PFSK-1 (cell line): ENCODE measurements around the gene CYYR1.

Experiments
- FOXP2 ChIP-seq: optimal IDR thresholded peaks from 2 replicates; pipeline ENCODE3; 2011; ENCODE audit warnings: borderline replicate concordance, control low read depth, inconsistent platforms; ENCODE audit not compliant: insufficient read depth; ENCODE audit errors: extremely low read length, extremely low read depth
- POLR2AphosphoS5 ChIP-seq: IDR thresholded peaks from 2 replicates; pipeline ENCODE4 v1.6.1; 2012; ENCODE audit warnings: low read depth, mild to moderate bottlenecking, control low read depth, low read length, moderate library complexity
- SIN3A ChIP-seq: IDR thresholded peaks from 2 replicates; pipeline ENCODE4 v1.6.1; 2012; ENCODE audit warnings: mild to moderate bottlenecking, low read length, moderate library complexity, borderline replicate concordance; ENCODE audit not compliant: insufficient read depth
- TAF1 ChIP-seq: IDR thresholded peaks from 2 replicates; pipeline ENCODE4 v1.6.1; 2012; ENCODE audit warnings: low read length, control low read depth, borderline replicate concordance; ENCODE audit not compliant: insufficient read depth

DNA sequence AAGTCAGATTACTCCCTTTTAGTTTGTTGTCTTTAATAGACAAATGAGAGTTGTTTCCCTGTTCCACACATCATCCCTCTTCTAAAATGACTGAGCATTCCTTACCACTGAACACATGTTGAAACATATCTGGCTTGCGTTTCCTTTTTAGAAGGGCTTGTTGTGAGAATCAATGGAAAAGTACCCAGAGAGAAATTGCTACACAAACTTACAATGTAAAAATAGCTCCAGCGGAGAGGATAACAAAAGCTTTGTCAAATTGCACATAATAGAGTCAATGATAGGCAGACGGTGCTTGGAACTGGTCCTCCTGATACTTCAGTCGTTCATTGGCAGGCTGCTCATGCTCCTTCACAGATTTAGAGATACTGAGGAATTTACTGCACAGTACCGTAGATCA, 123.9 kb downstream of the CYYR1 start:
- TF ChIP-seq SIN3A (no peak), TAF1 (no peak), FOXP2 (no peak), POLR2AphosphoS5 (no peak)
